PC-9 (cell line): ENCODE data around the gene C11orf21. TPM values are rescaled to one million over a fixed set of nuclear protein-coding genes. Genes with fewer than 3 reads are reported as not detected.

Experiments used
- BruUV-seq: library from RNA; stranded (reverse); fragments of 400-500 nt; replicated peaks from 2 replicates; lab custom pipeline; 2021; lab: Mats Ljungman, UMichigan
- CTCF ChIA-PET: fragments of 300-600 bp; sonication (Branson Sonifier 250); formaldehyde crosslinking; loops from one replicate; lab custom pipeline; 2022; ENCODE audit warnings: antibody characterized with exemption; lab: Charles Lee
- POLR2A ChIA-PET: fragments of 300-600 bp; sonication (Branson Sonifier 250); formaldehyde crosslinking; loops from one replicate; lab custom pipeline; 2022; ENCODE audit warnings: antibody characterized with exemption; ENCODE audit not compliant: unreplicated experiment; lab: Charles Lee
- DNase-seq, 2 experiments: peaks; one replicate each; pipeline versions ENCODE4 v3.0.0 to v3.0.0-alpha.2; 2015 to 2022; ENCODE audit warnings: mixed read lengths in 1 of 2
- H2AFZ ChIP-seq: fragments of 200-600 bp; sonication (generic); 2 replicates; pipeline ENCODE4 v1.8.1; 2017; ENCODE audit warnings: antibody characterized with exemption
- H3F3A ChIP-seq: fragments of 200-600 bp; sonication (generic); 2 replicates; pipeline ENCODE4 v1.8.1; 2017; ENCODE audit warnings: antibody characterized with exemption, mild to moderate bottlenecking, low read depth; ENCODE audit not compliant: insufficient read depth
- H3K27ac ChIP-seq: fragments of 200-600 bp; sonication (generic); 2 replicates; pipeline ENCODE4 v1.6.1; 2016; ENCODE audit warnings: mixed run types
- H3K27me3 ChIP-seq: fragments of 200-600 bp; sonication (generic); 2 replicates; pipeline ENCODE4 v1.6.1; 2016; ENCODE audit warnings: low read depth, mixed run types; ENCODE audit not compliant: insufficient read depth
- H3K36me3 ChIP-seq: fragments of 200-600 bp; sonication (generic); 2 replicates; pipeline ENCODE4 v1.6.1; 2016; ENCODE audit warnings: low read depth, mixed run types
- H3K4me1 ChIP-seq: fragments of 200-600 bp; sonication (generic); replicated peaks from 2 replicates; pipeline ENCODE4 v1.6.1; 2016; ENCODE audit warnings: mixed run types; ENCODE audit not compliant: insufficient read depth
- H3K4me2 ChIP-seq: fragments of 200-600 bp; sonication (generic); 2 replicates; pipeline ENCODE4 v1.6.1; 2017; ENCODE audit warnings: mixed run types
- H3K4me3 ChIP-seq: fragments of 200-600 bp; sonication (generic); 2 replicates; pipeline ENCODE4 v1.6.1; 2016; ENCODE audit warnings: mixed run types
- H3K79me2 ChIP-seq: fragments of 200-600 bp; sonication (generic); 2 replicates; pipeline ENCODE4 v1.6.1; 2017; ENCODE audit warnings: low read depth, mixed run types
- H3K9me2 ChIP-seq: fragments of 200-600 bp; sonication (generic); 2 replicates; pipeline ENCODE4 v1.8.1; 2017; ENCODE audit warnings: mild to moderate bottlenecking; ENCODE audit not compliant: insufficient read depth
- H3K9me3 ChIP-seq: fragments of 200-600 bp; sonication (generic); 2 replicates; pipeline ENCODE4 v1.8.1; 2016; ENCODE audit warnings: low read depth; ENCODE audit not compliant: insufficient read depth
- H4K20me1 ChIP-seq: fragments of 200-600 bp; sonication (generic); 2 replicates; pipeline ENCODE4 v1.8.1; 2017; ENCODE audit not compliant: insufficient read depth
- CTCF ChIP-seq: fragments of 200-600 bp; sonication (generic); conservative IDR thresholded peaks from 2 replicates; pipeline ENCODE4 v1.6.1; 2017; ENCODE audit warnings: mixed run types, antibody characterized with exemption, mild to moderate bottlenecking, moderate library complexity
- EZH2 ChIP-seq: fragments of 200-600 bp; sonication (generic); IDR thresholded peaks from 2 replicates; pipeline ENCODE4 v1.8.0; 2017; ENCODE audit warnings: antibody characterized with exemption, low read depth
- intact Hi-C: fragments of 100-400 bp; cut with micrococcal nuclease; formaldehyde crosslinking; loops from one replicate; pipeline ENCODE4 v1.10.0; 2022; ENCODE audit not compliant: unreplicated experiment
- total RNA-seq: library from RNA; stranded (reverse); gene quantifications from 2 replicates; pipeline ENCODE4 v1.2.3, GENCODE V29; 2021

C11orf21 gene
- total RNA-seq, 1 experiment from 2014 or later, result not detected

- Histone ChIP-seq H3K36me3 (no peaks in the 10 kb centered on the region), H3F3A (peaks cover 7% of the 10 kb centered on the region), H3K4me1 (0 out of 2 replicates have a peak, but pooled peaks cover 6% of the 10 kb centered on the region), H3K79me2 (no peaks in the 10 kb centered on the region), H3K27me3 (no peaks in the 10 kb centered on the region), H3K4me3 (peak within 1 kb of the TSS; percentile 56), H3K27ac (no peak within 1 kb of the TSS), H4K20me1 (no peaks in the 10 kb centered on the region), H2AFZ (peak within 1 kb of the TSS; percentile 91), H3K4me2 (peak within 1 kb of the TSS; percentile 75), H3K9me3 (no peaks in the 10 kb centered on the region), H3K9me2 (no peaks in the 10 kb centered on the region)
- no TSS peak for BruUV-seq
- TF ChIP-seq EZH2 (no peak), CTCF (no peak)
- DNase-seq, result no peak
- intact Hi-C loops, result no loop called here
- ChIA-PET POLR2A (interaction anchor here (0.6 kb wide), 1 partner anchor 105 kb away, joined by 4 read pairs; no protein-coding TSS in a partner anchor), CTCF (no interaction called here)
Measured at GRCh38 chr11:2270322-2271076, 31.2 kb downstream of the C11orf21 start, which contains the start of gene ASCL2. TSS of gene ASCL2 (minus strand) at chr11:2270588. CDS start at chr11:2270332, 256 bp downstream.

GRCh38 chr11:2269601-2270321 lies 32.0 kb downstream of the C11orf21 start:
- H3K4me2 ChIP-seq, result peak overlapping the region; percentile 75
- H3K9me2 ChIP-seq, result no peaks in the 10 kb centered on the region
- ChIA-PET CTCF (no interaction called here), POLR2A (interaction anchor here (0.6 kb wide), 1 partner anchor 104 kb away, joined by 4 read pairs; no protein-coding TSS in a partner anchor)
- H3K27ac ChIP-seq, result no peak overlapping the region
- no peaks in the 10 kb centered on the region for H3K79me2 ChIP-seq
- no peak for DNase-seq
- BruUV-seq, result no TSS peak
- 0 out of 2 replicates have a peak, but pooled peaks cover 6% of the 10 kb centered on the region for H3K4me1 ChIP-seq
- H3K27me3 ChIP-seq, result no peaks in the 10 kb centered on the region
- H3K4me3 ChIP-seq, result peak overlapping the region; percentile 56
- TF ChIP-seq CTCF (no peak), EZH2 (no peak)
- peaks cover 7% of the 10 kb centered on the region for H3F3A ChIP-seq
- H3K9me3 ChIP-seq, result no peaks in the 10 kb centered on the region
- intact Hi-C loops, result loop anchor here (2.0 kb wide), 1 partner anchor 67 kb away; no protein-coding TSS in a partner anchor
- peak overlapping the region; percentile 91 for H2AFZ ChIP-seq
- H3K36me3 ChIP-seq, result no peaks in the 10 kb centered on the region
- no peaks in the 10 kb centered on the region for H4K20me1 ChIP-seq
